KOPT-K1 (cell line): ENCODE results near the gene CDH12.
"Not testable (repeated sequence)": the region's sequence is repeated elsewhere in the genome, so short reads cannot be mapped to it uniquely, and the experiment has no call there.

Source experiments
- H3K27ac ChIP-seq: fragments of 200-600 bp; sonication (generic); 2 replicates; pipeline ENCODE4 v1.5.1; 2016; ENCODE audit warnings: antibody characterized with exemption, mild to moderate bottlenecking, low read depth, low read length; ENCODE audit not compliant: poor library complexity, severe bottlenecking
- H3K36me3 ChIP-seq: fragments of 200-600 bp; sonication (generic); 2 replicates; pipeline ENCODE4 v1.5.1; 2017; ENCODE audit warnings: antibody characterized with exemption, mild to moderate bottlenecking, low read length, moderate library complexity; ENCODE audit not compliant: insufficient read depth
- H3K9me3 ChIP-seq: fragments of 200-600 bp; sonication (generic); 2 replicates; pipeline ENCODE4 v1.5.1; 2017; ENCODE audit warnings: antibody characterized with exemption, low read length, mild to moderate bottlenecking; ENCODE audit not compliant: insufficient read depth, poor library complexity, severe bottlenecking

Gene CDH12

GRCh38 chr5:22835686-22836085 is 17.5 kb downstream of the CDH12 start:
- Histone ChIP-seq H3K9me3 (no peaks in the 10 kb centered on the region), H3K36me3 (no peaks in the 10 kb centered on the region), H3K27ac (no peak overlapping the region)

- H3K27ac ChIP-seq = no peak overlapping the region
- H3K9me3 ChIP-seq = no peaks in the 10 kb centered on the region
- H3K36me3 ChIP-seq = no peaks in the 10 kb centered on the region
Measured at GRCh38 chr5:22793463-22793862, 59.7 kb downstream of the CDH12 start.

- Histone ChIP-seq H3K27ac (no peak overlapping the region), H3K9me3 (no peaks in the 10 kb centered on the region), H3K36me3 (no peaks in the 10 kb centered on the region)
Measured at GRCh38 chr5:22787807-22788206, 65.3 kb downstream of the CDH12 start.

DNA sequence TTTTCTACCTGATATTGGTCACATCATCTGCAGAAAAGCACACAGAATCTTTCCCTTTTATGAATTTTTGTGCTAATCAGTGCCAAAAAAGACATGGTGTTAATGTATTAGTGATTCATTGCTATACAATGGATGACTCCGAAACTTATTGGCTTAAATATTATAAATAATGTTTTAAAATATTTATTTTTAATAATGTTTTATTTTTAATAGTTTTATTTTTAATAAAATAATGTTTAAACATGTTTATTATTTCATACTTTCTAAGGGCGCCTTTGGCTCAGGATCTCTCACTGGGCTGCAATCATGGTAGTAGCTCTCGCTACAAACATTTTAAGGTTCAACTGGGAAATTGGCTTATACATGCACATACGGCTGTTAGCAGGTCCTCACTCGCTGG is 65.7 kb downstream of the CDH12 start:
- H3K9me3 ChIP-seq = no peaks in the 10 kb centered on the region

GRCh38 chr5:22780756-22781155 is 72.4 kb downstream of the CDH12 start:
- no peaks in the 10 kb centered on the region for H3K9me3 ChIP-seq
- no peaks in the 10 kb centered on the region for H3K36me3 ChIP-seq
- H3K27ac ChIP-seq = no peak overlapping the region

More for the DNA sequence above, 65.7 kb downstream of the CDH12 start:
- Histone ChIP-seq H3K36me3 (no peaks in the 10 kb centered on the region), H3K27ac (no peak overlapping the region)

- Histone ChIP-seq H3K9me3 (no peaks in the 10 kb centered on the region), H3K27ac (no peak overlapping the region), H3K36me3 (no peaks in the 10 kb centered on the region)
Measured at GRCh38 chr5:22779499-22779898, 73.6 kb downstream of the CDH12 start.

- no peaks in the 10 kb centered on the region for H3K9me3 ChIP-seq
- H3K27ac ChIP-seq = no peak overlapping the region
- H3K36me3 ChIP-seq = no peaks in the 10 kb centered on the region
Measured at GRCh38 chr5:22776285-22776684, 76.9 kb downstream of the CDH12 start.

DNA sequence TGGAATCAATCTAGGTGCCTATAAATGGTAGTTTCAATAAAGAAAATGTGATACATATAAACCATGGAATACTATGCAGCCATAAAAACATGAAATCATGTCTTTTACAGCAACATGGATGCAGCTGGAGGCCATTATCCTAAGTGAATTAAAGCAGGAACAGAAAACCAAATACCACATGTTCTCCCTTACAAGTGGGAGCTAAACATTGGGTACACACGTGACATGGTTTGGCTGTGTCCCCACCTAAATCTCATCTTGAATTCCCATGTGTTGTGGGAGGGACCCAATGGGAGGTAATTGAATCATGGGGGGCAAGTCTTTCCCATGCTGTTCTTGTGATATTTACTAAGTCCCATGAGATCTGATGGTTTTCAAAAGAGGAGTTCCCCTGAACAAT is 78.9 kb downstream of the CDH12 start:
- not testable (repeated sequence) for H3K36me3 ChIP-seq, H3K9me3 ChIP-seq, H3K27ac ChIP-seq

DNA sequence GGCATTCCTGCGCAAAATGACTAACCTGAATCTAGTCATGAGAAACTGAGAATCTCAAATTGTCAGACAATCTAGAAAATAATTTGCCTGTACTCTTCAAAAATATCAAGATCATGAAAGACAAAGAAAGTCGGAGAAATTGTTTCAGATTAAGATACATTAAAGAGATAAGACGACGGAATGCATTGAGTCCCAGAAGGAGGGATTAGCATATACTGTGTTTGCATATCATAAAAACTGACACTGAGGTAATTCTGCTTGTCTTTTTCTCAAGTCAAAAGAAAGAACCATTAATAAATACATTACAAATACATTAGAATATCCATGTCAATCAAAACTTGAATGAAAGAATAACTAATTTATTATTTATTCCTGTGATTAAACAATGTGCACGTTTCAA is 88.4 kb downstream of the CDH12 start:
- no peaks in the 10 kb centered on the region for H3K36me3 ChIP-seq
- no peak overlapping the region for H3K27ac ChIP-seq
- no peaks in the 10 kb centered on the region for H3K9me3 ChIP-seq

- no peak overlapping the region for H3K27ac ChIP-seq
- H3K36me3 ChIP-seq = no peaks in the 10 kb centered on the region
- no peaks in the 10 kb centered on the region for H3K9me3 ChIP-seq
Measured at GRCh38 chr5:22757776-22758175, 95.4 kb downstream of the CDH12 start.

- Histone ChIP-seq H3K36me3 (no peaks in the 10 kb centered on the region), H3K9me3 (no peaks in the 10 kb centered on the region), H3K27ac (no peak overlapping the region)
Measured at GRCh38 chr5:22754155-22754554, 99.0 kb downstream of the CDH12 start.

DNA sequence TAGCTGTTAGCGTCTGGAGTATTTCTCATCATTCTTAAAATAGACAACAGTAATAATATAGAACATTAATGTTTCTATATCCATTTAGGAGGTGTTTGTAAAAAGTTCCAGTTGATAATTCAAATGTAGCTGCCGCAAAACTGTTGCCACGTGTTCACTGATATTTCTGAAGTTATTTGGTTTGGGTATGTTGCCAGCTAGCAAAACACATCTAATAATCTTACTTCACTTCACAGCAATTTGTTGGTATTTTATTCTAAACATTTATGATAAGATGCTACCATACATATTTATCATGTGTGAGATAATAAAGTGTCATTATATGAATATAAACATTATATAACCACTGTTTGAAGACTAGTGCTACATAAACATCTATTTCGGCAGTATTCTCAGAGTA is 101.6 kb downstream of the CDH12 start:
- Histone ChIP-seq H3K36me3 (no peaks in the 10 kb centered on the region), H3K27ac (no peak overlapping the region), H3K9me3 (no peaks in the 10 kb centered on the region)

GRCh38 chr5:22736443-22737003 is 116.6 kb downstream of the CDH12 start:
- no peaks in the 10 kb centered on the region for H3K9me3 ChIP-seq
- no peak overlapping the region for H3K27ac ChIP-seq
- H3K36me3 ChIP-seq = no peaks in the 10 kb centered on the region

DNA sequence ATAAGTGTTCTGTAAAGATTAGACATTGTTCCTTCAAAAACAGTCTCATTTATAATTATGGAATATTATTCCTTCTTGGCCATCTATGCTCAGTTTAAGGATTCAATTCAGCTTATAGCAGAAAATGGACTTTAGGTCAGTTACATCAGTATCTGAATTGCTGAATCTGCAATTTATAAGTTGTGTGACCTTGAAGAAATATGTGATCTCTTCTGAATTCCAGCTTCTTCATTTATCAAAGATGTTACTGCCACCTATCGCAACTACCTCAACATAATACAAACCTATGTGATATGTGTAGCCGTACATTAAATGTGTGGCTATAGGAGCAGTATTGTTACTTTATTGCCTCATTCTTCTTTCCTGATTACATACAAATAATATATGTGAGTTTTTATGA is 118.2 kb downstream of the CDH12 start:
- Histone ChIP-seq H3K9me3 (no peaks in the 10 kb centered on the region), H3K27ac (no peak overlapping the region), H3K36me3 (no peaks in the 10 kb centered on the region)

GRCh38 chr5:22728610-22729009 is 124.5 kb downstream of the CDH12 start:
- H3K27ac ChIP-seq = no peak overlapping the region
- H3K9me3 ChIP-seq = no peaks in the 10 kb centered on the region
- H3K36me3 ChIP-seq = no peaks in the 10 kb centered on the region

GRCh38 chr5:22722491-22722890 is 130.7 kb downstream of the CDH12 start:
- Histone ChIP-seq H3K27ac (no peak overlapping the region), H3K36me3 (no peaks in the 10 kb centered on the region), H3K9me3 (no peaks in the 10 kb centered on the region)

GRCh38 chr5:22722056-22722455 is 131.1 kb downstream of the CDH12 start:
- Histone ChIP-seq H3K9me3 (no peaks in the 10 kb centered on the region), H3K36me3 (no peaks in the 10 kb centered on the region), H3K27ac (no peak overlapping the region)
